Osteoblast (primary cell): ENCODE measurements around the gene CELF4. TPM values are rescaled to one million over a fixed set of nuclear protein-coding genes. Genes with fewer than 3 reads are reported as not detected.
"Not testable (repeated sequence)": the region's sequence is repeated elsewhere in the genome, so short reads cannot be mapped to it uniquely, and the experiment has no call there.

Experiments used
- DNase-seq: peaks from one replicate; pipeline ENCODE4 v3.0.0; 2011; ENCODE audit warnings: low spot score, mixed read lengths; ENCODE audit not compliant: insufficient read length; ENCODE audit errors: missing footprints
- H2AFZ ChIP-seq: 2 replicates; pipeline ENCODE4 v1.6.0; 2011; ENCODE audit warnings: mild to moderate bottlenecking, low read length
- H3K27ac ChIP-seq: 2 replicates; pipeline ENCODE4 v1.5.1; 2011; ENCODE audit warnings: mild to moderate bottlenecking, low read depth, low read length, moderate library complexity
- H3K27me3 ChIP-seq: 2 replicates; pipeline ENCODE4 v1.6.0; 2012; ENCODE audit warnings: mild to moderate bottlenecking, control low read depth, inconsistent platforms, low read length, moderate library complexity; ENCODE audit not compliant: insufficient read depth
- H3K36me3 ChIP-seq: 2 replicates; pipeline ENCODE4 v1.5.1; 2011; ENCODE audit warnings: mild to moderate bottlenecking, low read length, control low read depth, moderate library complexity; ENCODE audit not compliant: insufficient read depth
- H3K4me1 ChIP-seq: 2 replicates; pipeline ENCODE4 v1.5.1; 2011; ENCODE audit warnings: mild to moderate bottlenecking, low read length, control low read depth, moderate library complexity; ENCODE audit not compliant: insufficient read depth
- H3K4me2 ChIP-seq: 2 replicates; pipeline ENCODE4 v1.6.0; 2011; ENCODE audit warnings: mild to moderate bottlenecking, low read length; ENCODE audit not compliant: insufficient read depth
- H3K4me3 ChIP-seq: fragments of 200-600 bp; sonication (generic); 3 replicates; pipeline ENCODE4 v1.5.1; 2012; ENCODE audit warnings: mild to moderate bottlenecking, low read length, inconsistent platforms; ENCODE audit not compliant: insufficient read depth
- H3K79me2 ChIP-seq: 2 replicates; pipeline ENCODE4 v1.6.0; 2012; ENCODE audit warnings: mild to moderate bottlenecking, low read length, control low read depth, inconsistent platforms; ENCODE audit not compliant: insufficient read depth
- H3K9me3 ChIP-seq: 2 replicates; pipeline ENCODE4 v1.5.1; 2011; ENCODE audit warnings: low read depth, low read length, control low read depth
- H4K20me1 ChIP-seq: 2 replicates; pipeline ENCODE4 v1.6.0; 2012; ENCODE audit warnings: mild to moderate bottlenecking, low read length, control low read depth; ENCODE audit not compliant: insufficient read depth
- total RNA-seq: library from RNA; depleted of rRNA; stranded (reverse); fragments of >200 nt; gene quantifications from 2 replicates; pipeline ENCODE4 v1.2.3, GENCODE V29; 2012
- TF ChIP-seq, protein P1 (sequence below): IDR thresholded peaks from 2 replicates; pipeline ENCODE4 v1.5.1; 2011; ENCODE audit warnings: mild to moderate bottlenecking, low read depth, low read length, moderate library complexity; ENCODE audit errors: extremely low read depth

Gene CELF4
- total RNA-seq, 1 donor = not detected

DNA sequence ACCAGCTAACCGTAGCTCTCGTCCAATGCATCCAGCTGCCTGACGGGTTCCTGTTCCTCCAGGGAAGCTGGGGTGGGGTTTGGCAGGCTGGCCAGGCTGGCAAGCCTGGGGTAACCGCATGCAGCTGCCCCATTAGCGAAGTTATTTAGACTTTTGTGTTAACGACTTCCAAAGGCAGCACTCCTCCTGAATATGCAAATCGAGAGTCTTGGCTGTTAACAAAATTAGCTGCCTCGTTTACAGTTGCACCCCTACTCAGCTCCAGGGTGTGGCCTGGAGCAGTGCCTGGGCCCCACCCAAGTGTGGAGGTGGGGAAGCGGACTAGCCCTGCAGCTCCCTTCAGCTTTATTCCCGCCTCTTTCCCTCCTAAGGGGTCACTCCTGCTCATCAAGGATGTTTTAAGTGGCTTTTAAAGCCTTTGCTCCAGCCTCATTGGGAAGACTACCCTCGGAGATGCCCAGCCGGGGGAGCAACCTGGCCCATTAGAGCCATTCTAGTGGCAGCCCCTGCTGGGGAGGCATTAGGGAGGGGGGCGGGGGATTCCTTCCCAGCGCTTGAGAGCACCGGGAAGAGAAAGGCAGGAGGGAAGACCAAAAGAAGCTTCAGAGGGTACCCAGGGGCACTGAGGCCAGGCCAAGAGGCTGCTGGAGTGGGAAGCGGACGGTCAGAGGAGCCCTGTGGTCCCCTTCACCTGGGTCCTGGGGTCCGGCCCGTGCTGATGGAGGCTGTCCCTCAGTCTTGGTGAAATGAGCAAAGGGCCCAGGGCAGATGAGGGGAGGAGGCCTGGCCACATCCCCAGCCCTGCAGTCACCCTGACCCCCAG is 204.1 kb downstream of the CELF4 start:
- no peaks in the 10 kb centered on the region for H3K9me3 ChIP-seq
- H3K36me3 ChIP-seq = no peaks in the 10 kb centered on the region
- no peaks in the 10 kb centered on the region for H4K20me1 ChIP-seq
- TF ChIP-seq, protein P1, sequence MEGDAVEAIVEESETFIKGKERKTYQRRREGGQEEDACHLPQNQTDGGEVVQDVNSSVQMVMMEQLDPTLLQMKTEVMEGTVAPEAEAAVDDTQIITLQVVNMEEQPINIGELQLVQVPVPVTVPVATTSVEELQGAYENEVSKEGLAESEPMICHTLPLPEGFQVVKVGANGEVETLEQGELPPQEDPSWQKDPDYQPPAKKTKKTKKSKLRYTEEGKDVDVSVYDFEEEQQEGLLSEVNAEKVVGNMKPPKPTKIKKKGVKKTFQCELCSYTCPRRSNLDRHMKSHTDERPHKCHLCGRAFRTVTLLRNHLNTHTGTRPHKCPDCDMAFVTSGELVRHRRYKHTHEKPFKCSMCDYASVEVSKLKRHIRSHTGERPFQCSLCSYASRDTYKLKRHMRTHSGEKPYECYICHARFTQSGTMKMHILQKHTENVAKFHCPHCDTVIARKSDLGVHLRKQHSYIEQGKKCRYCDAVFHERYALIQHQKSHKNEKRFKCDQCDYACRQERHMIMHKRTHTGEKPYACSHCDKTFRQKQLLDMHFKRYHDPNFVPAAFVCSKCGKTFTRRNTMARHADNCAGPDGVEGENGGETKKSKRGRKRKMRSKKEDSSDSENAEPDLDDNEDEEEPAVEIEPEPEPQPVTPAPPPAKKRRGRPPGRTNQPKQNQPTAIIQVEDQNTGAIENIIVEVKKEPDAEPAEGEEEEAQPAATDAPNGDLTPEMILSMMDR = no peak
- no peak overlapping the region for H3K4me3 ChIP-seq
- H3K27ac ChIP-seq = no peak overlapping the region
- H3K4me1 ChIP-seq = no peaks in the 10 kb centered on the region
- H2AFZ ChIP-seq = no peak overlapping the region
- DNase-seq = no peak
- no peak overlapping the region for H3K4me2 ChIP-seq
- no peaks in the 10 kb centered on the region for H3K79me2 ChIP-seq
- H3K27me3 ChIP-seq = peaks cover 30% of the 10 kb centered on the region

DNA sequence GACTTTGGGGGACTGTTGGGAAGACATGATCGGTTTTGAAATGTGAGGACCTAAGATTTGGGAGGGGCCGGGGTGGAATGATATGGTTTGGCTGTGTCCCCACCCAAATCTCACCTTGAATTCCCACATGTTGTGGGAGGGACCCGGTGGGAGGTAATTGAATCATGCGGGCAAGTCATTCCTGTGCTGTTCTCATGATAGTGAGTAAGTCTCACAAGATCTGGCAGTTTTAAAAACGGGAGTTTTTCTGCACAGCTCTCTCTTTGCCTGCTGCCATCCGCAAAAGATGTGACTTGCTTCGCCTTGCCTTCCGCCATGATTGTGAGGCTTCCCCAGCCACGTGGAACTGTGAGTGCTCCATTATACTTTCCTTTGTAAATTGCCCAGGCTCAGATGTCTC is 207.5 kb downstream of the CELF4 start:
- not testable (repeated sequence) for H2AFZ ChIP-seq, H3K4me1 ChIP-seq, H4K20me1 ChIP-seq, H3K9me3 ChIP-seq, DNase-seq, H3K4me3 ChIP-seq, H3K27ac ChIP-seq, H3K36me3 ChIP-seq, H3K4me2 ChIP-seq, H3K79me2 ChIP-seq
- peaks cover 12% of the 10 kb centered on the region for H3K27me3 ChIP-seq

DNA sequence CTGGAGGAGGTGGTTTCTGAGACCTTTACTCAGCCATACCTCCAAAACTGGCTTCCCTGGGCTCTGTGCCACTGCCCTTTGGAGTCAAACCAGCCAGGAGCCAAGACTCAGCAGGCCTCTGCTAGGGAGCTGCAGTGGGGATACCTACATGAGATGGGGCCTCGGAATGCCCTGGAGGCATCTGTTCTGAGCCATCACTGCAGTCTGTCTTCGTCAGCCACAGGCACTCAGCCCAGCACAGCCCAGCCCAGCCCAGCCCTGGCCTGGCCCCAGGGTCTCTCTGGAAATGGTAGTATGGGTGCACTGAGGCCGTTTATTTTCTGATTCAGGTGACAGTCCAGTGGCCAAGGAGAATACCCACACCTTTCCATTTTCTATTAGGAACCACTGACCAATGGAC is 209.8 kb downstream of the CELF4 start:
- TF ChIP-seq, protein P1 = no peak
- peaks cover under 1% of the 10 kb centered on the region for H3K27me3 ChIP-seq
- H3K4me1 ChIP-seq = no peaks in the 10 kb centered on the region
- H3K9me3 ChIP-seq = no peaks in the 10 kb centered on the region
- peak; percentile 15 for DNase-seq
- no peaks in the 10 kb centered on the region for H4K20me1 ChIP-seq
- no peak overlapping the region for H3K27ac ChIP-seq
- no peaks in the 10 kb centered on the region for H3K79me2 ChIP-seq
- H3K4me2 ChIP-seq = no peak overlapping the region
- no peak overlapping the region for H2AFZ ChIP-seq
- no peak overlapping the region for H3K4me3 ChIP-seq
- no peaks in the 10 kb centered on the region for H3K36me3 ChIP-seq

DNA sequence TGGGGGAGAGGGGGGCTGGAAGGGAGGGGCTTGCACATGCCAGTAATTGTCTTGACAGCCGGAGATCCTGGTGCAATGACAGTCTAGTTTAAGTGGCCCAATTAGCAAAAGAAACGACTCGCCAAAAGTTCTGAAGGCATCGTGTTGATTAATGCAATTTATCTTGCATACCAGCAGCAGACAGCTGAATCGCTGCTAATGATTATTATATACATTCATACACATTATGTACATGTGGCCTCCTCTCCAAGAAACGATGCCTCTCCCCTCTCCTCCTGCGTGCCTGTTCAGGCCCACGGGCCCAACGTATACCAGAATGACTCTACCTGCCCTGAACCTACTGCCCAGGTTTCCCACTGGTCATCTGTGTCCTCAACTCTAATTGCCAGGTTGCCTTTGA is 214.5 kb downstream of the CELF4 start:
- H3K4me3 ChIP-seq = no peak overlapping the region
- no peak overlapping the region for H3K27ac ChIP-seq
- no peaks in the 10 kb centered on the region for H3K4me1 ChIP-seq
- H3K79me2 ChIP-seq = no peaks in the 10 kb centered on the region
- no peak overlapping the region for H2AFZ ChIP-seq
- peaks cover 3% of the 10 kb centered on the region for H3K27me3 ChIP-seq
- no peak overlapping the region for H3K4me2 ChIP-seq
- DNase-seq = peak; percentile 35
- no peaks in the 10 kb centered on the region for H4K20me1 ChIP-seq
- TF ChIP-seq, protein P1 = no peak
- H3K9me3 ChIP-seq = no peaks in the 10 kb centered on the region
- H3K36me3 ChIP-seq = no peaks in the 10 kb centered on the region
